BE2C (cell line): ENCODE measurements around the gene MAP3K5.
"Not testable (repeated sequence)": the region's sequence is repeated elsewhere in the genome, so short reads cannot be mapped to it uniquely, and the experiment has no call there.

Experiments
- DNase-seq: peaks from one replicate; pipeline ENCODE4 v3.0.0-alpha.2; 2020
- H3K27me3 ChIP-seq: fragments of 250-450 bp; sonication (Bioruptor Pico); 2 replicates; pipeline ENCODE4 v1.5.1; 2020; ENCODE audit warnings: mild to moderate bottlenecking
- H3K36me3 ChIP-seq: fragments of 250-450 bp; sonication (Bioruptor Pico); 2 replicates; pipeline ENCODE4 v1.5.1; 2020; ENCODE audit warnings: mild to moderate bottlenecking
- H3K4me1 ChIP-seq: fragments of 250-450 bp; sonication (Bioruptor Pico); 2 replicates; pipeline ENCODE4 v1.5.1; 2020
- H3K4me3 ChIP-seq: 2 replicates; pipeline ENCODE4 v1.5.1; 2011; ENCODE audit warnings: low read depth, low read length
- H3K9me3 ChIP-seq: fragments of 250-450 bp; sonication (Bioruptor Pico); 2 replicates; pipeline ENCODE4 v1.5.1; 2020
- CTCF ChIP-seq: IDR thresholded peaks from 2 replicates; pipeline ENCODE4 v1.5.1; 2012; ENCODE audit warnings: mild to moderate bottlenecking, low read depth, low read length

The MAP3K5 gene

DNA sequence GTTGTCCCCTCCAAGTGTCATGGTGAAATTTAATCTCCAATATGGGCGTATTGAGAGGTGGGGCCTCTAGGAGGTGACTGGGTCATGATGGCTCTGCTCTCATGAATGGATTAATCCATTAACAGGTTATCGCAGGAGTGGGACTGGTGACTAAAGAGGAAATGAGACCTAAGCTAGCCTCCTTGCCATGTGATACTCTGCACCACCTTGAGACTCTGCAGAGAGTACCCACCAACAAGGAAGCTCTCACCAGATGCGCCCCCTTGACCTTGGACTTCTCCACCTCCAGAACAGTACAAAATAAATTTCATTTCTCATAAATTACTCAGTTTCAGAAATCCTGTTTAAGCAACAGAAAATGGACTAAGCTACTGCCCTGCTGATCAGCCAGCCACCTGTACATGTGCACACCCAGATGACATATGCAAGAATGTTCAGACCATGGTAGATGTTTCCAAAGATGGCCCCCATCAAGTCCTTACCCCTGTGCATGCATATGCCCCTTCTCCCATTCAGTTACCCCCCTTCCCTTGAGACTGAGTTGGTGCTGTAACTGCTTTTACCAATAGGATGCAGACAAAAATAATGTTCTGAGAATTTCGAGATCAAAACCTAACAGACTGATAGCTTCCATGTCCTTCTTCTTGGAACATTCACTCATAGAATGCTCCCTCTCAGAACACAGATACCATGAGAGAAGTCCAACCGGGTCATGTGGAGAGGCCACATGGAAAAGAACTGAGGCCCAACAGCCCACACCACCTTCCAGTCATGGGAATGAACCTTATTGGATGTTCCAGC lies 28.4 kb downstream of the MAP3K5 start:
- Histone ChIP-seq H3K4me3 (no peak overlapping the region), H3K4me1 (peaks cover 4% of the 10 kb centered on the region), H3K27me3 (no peaks in the 10 kb centered on the region), H3K9me3 (no peaks in the 10 kb centered on the region), H3K36me3 (no peaks in the 10 kb centered on the region)
- no peak for DNase-seq
- TF ChIP-seq CTCF: no peak

- H3K4me1 ChIP-seq: peaks cover 4% of the 10 kb centered on the region
- no peaks in the 10 kb centered on the region for H3K9me3 ChIP-seq
- DNase-seq: no peak
- no peaks in the 10 kb centered on the region for H3K27me3 ChIP-seq
- TF ChIP-seq CTCF: no peak
- no peaks in the 10 kb centered on the region for H3K36me3 ChIP-seq
- H3K4me3 ChIP-seq: no peak overlapping the region
Observed at GRCh38 chr6:136763255-136763654, 29.0 kb downstream of the MAP3K5 start.

DNA sequence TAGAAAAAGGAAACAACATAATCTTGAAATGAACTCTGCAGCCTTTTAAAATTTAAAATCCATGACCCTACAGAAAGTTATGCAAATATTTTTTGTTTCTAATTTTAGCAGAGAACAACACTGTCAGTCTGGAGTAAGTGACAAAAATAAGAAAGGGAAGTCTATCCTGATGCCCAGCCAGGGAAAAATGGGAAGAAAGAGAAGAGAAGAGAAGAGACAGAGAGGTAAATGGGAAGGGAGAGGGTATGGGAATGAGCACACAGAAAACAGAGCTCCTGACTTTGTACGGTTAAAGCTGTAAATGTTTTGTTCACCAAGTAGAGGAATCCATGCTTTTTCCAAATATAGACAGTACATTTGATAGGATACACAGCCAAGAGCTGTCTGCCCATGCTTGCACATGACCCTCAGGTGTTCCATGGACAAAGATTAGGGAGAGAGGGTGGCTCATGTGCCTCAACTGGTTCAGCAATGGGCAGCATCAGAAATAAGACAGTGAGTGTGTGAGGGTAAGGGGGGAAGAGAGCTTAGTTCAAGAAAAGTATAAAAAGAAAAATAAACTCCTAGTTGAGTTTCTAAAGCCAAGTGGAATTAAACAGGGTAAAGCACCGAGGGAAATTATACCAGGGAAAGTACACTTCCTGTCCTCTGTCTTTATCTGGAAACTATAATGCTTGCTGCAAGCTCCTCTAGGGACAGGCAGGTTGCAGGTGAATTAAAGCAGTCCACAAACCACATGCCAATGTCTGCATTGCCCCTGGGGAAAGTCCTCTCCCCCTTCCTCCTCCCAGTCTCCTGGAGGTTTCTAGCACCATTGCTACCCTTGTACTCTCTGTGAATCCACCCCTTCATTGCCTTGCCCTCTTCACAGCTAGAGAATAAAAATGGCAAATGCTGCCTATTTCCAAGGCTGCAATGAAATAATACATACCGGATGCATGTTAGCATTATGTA lies 30.0 kb downstream of the MAP3K5 start:
- H3K4me3 ChIP-seq: no peak overlapping the region
- DNase-seq: no peak
- peaks cover 4% of the 10 kb centered on the region for H3K4me1 ChIP-seq

DNA sequence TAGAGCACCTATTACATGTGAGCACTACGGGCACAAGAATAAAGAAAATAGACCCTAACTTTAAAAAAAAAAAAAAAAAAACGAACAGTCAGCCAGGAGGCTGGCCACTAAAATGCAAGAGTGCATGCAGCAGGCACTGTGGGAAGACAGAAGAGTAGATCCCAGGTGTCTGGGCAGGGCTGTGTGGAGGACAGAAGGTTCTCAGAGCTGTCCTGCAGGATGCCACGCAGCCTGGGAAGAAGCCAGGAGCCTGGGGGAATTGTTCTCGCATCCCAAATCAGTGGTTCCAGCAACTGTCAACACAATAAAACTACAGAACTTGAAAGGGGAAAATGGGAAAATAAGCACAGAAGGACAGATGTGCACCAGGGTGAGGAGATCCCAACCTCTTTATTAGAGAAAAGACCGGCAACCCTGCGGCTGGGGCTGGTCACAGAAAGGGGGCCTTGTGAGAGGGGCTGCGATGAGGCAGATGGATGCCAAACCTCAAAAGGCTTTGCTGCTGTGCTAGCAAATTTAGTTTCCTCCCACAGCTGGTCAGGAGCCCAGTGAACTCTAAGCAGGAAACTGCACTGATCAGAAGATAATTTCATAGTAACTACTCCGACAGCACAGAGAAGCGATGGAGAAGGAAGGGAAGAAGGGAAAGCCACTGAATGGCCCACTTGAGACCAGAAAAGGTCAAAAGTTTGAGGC lies 30.9 kb downstream of the MAP3K5 start:
- Histone ChIP-seq H3K36me3 (no peaks in the 10 kb centered on the region), H3K9me3 (no peaks in the 10 kb centered on the region), H3K27me3 (no peaks in the 10 kb centered on the region), H3K4me3 (no peak overlapping the region), H3K4me1 (peaks cover 3% of the 10 kb centered on the region)
- no peak for TF ChIP-seq CTCF
- DNase-seq: no peak

More for the DNA sequence above, 30.0 kb downstream of the MAP3K5 start:
- no peaks in the 10 kb centered on the region for H3K36me3 ChIP-seq
- no peaks in the 10 kb centered on the region for H3K27me3 ChIP-seq
- no peak for TF ChIP-seq CTCF
- H3K9me3 ChIP-seq: no peaks in the 10 kb centered on the region

DNA sequence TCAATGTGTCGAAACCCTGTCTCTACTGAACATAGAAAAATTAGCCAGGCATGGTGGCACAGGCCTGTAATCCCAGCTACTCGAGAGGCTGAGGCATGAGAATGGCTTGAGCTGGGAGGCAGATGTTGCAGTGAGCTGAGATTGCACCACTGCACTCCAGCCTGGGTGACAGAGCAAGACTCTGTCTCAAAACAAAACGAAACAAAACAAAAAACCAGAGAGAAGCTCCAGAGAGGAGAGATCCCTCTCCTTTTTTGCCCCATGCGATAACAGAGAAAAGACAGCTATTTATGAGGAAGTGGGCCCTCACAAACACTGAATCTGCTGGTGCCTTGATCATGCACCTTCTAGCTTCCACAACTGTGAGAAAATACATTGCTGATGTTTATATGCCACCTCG lies 31.5 kb downstream of the MAP3K5 start:
- DNase-seq, H3K9me3 ChIP-seq, H3K36me3 ChIP-seq, H3K4me1 ChIP-seq, H3K4me3 ChIP-seq, H3K27me3 ChIP-seq: not testable (repeated sequence)

GRCh38 chr6:136757150-136757549 lies 35.1 kb downstream of the MAP3K5 start:
- Histone ChIP-seq H3K36me3 (no peaks in the 10 kb centered on the region), H3K9me3 (no peaks in the 10 kb centered on the region), H3K27me3 (no peaks in the 10 kb centered on the region), H3K4me3 (no peak overlapping the region), H3K4me1 (no peaks in the 10 kb centered on the region)
- TF ChIP-seq CTCF: no peak
- DNase-seq: no peak
